ENCODE results near the gene RELA.

- TF ChIP-seq REST (IDR thresholded peaks at IDR 0.05; ENCODE audit: insufficient replicate concordance, low read depth) (no peak), CTCF (IDR thresholded peaks at IDR 0.05; ENCODE audit: insufficient read depth, low read length) (no peak), POLR2AphosphoS5 (IDR thresholded peaks at IDR 0.05; ENCODE audit: low read depth) (no peak), GABPA (IDR thresholded peaks at IDR 0.05; ENCODE audit: low read depth) (no peak), SPI1 (IDR thresholded peaks at IDR 0.05; ENCODE audit: borderline replicate concordance, low read depth) (no peak)
Measured at GRCh38 chr11:65696802-65697552, 34.3 kb upstream of the RELA start.

Measured in HL-60 (cell line).